Panc1 (cell line): ENCODE data around the gene MOB2. TPM values are rescaled to one million over a fixed set of nuclear protein-coding genes. Genes with fewer than 3 reads are reported as not detected.

Experiments
- ATAC-seq: fragments of 200-7000 bp; cut with Tn5 transposase; 2 replicates; pipeline ENCODE4 v1.9.1; 2020; ENCODE audit warnings: mild to moderate bottlenecking, moderate library complexity
- Bru-seq: library from RNA; stranded (reverse); fragments of 400-500 nt; gene quantifications from one replicate; lab custom pipeline; 2021; lab: Mats Ljungman, UMichigan
- BruChase-seq, 2 experiments: library from RNA; stranded (reverse); fragments of 400-500 nt; gene quantifications; one replicate each; lab custom pipeline; 2021; lab: Mats Ljungman, UMichigan
- BruUV-seq: library from RNA; stranded (reverse); fragments of 400-500 nt; replicated peaks from 2 replicates; lab custom pipeline; 2021; lab: Mats Ljungman, UMichigan
- CTCF ChIA-PET: fragments of 300-600 bp; sonication (Branson Sonifier 250); formaldehyde crosslinking; loops from one replicate; lab custom pipeline; 2022; ENCODE audit warnings: antibody characterized with exemption; lab: Charles Lee
- POLR2A ChIA-PET: fragments of 300-600 bp; sonication (Branson Sonifier 250); formaldehyde crosslinking; loops from one replicate; lab custom pipeline; 2022; ENCODE audit warnings: antibody characterized with exemption; lab: Charles Lee
- DNase-seq: peaks from one replicate; pipeline ENCODE4 v3.0.0-alpha.2; 2010; ENCODE audit warnings: low read depth, low spot score
- H3K27ac ChIP-seq: 2 replicates; pipeline ENCODE4 v1.5.1; 2011; ENCODE audit warnings: mild to moderate bottlenecking, low read length, inconsistent platforms
- H3K27me3 ChIP-seq: fragments of 200-500 bp; sonication (Bioruptor generic); 2 replicates; pipeline ENCODE4 v1.6.0; 2014; ENCODE audit warnings: low read length, inconsistent platforms; ENCODE audit not compliant: control insufficient read depth, insufficient read depth
- H3K36me3 ChIP-seq: fragments of 200-500 bp; sonication (Bioruptor generic); 2 replicates; pipeline ENCODE4 v1.5.1; 2014; ENCODE audit warnings: inconsistent platforms, mild to moderate bottlenecking, low read length, moderate library complexity; ENCODE audit not compliant: control insufficient read depth, insufficient read depth
- H3K4me1 ChIP-seq: 2 replicates; pipeline ENCODE4 v1.5.1; 2011; ENCODE audit warnings: inconsistent platforms, mild to moderate bottlenecking, low read length, moderate library complexity; ENCODE audit not compliant: control insufficient read depth, insufficient read depth
- H3K4me3 ChIP-seq, 2 experiments: 2 replicates each; pipeline ENCODE4 v1.5.1; 2011 to 2012; ENCODE audit warnings: low read depth in 2 of 2, low read length in 2 of 2, mild to moderate bottlenecking in 2 of 2, inconsistent platforms in 1 of 2, moderate library complexity in 1 of 2
- H3K9me3 ChIP-seq: fragments of 200-500 bp; sonication (Bioruptor generic); 2 replicates; pipeline ENCODE4 v1.5.1; 2014; ENCODE audit warnings: low read depth, mild to moderate bottlenecking, inconsistent platforms, low read length, moderate library complexity; ENCODE audit not compliant: control insufficient read depth, insufficient read depth
- POLR2AphosphoS5 ChIP-seq: IDR thresholded peaks from 2 replicates; pipeline ENCODE4 v1.6.1; 2012; ENCODE audit warnings: mild to moderate bottlenecking, low read depth, low read length, moderate library complexity
- SIN3A ChIP-seq: IDR thresholded peaks from 2 replicates; pipeline ENCODE4 v1.6.1; 2012; ENCODE audit warnings: low read depth, mild to moderate bottlenecking, low read length, moderate library complexity, borderline replicate concordance; ENCODE audit not compliant: insufficient read depth
- TCF7L2 ChIP-seq: IDR thresholded peaks from 2 replicates; pipeline ENCODE4 v1.6.1; 2011; ENCODE audit warnings: mild to moderate bottlenecking, low read depth, low read length, inconsistent platforms
- in situ Hi-C: cut with HindIII; loops from 2 replicates; pipeline ENCODE4 v1.10.0; 2016; ENCODE audit warnings: low sequenced_read_pairs, low pct_unique_long_range_greater_than_20kb
- intact Hi-C: fragments of 100-400 bp; cut with micrococcal nuclease; formaldehyde crosslinking; loops from one replicate; pipeline ENCODE4 v1.10.0; 2022; ENCODE audit not compliant: unreplicated experiment
- long read RNA-seq: library from polyadenylated mRNA; unstranded; transcript quantifications from one replicate; pipeline ENCODE4 v2.0.0, GENCODE V29; 2021; ENCODE audit not compliant: unreplicated experiment
- polyA plus RNA-seq: library from polyadenylated mRNA; unstranded; fragments of >200 nt; gene quantifications from one replicate; pipeline ENCODE4 v1.2.1, GENCODE V29; 2012; ENCODE audit warnings: missing spikeins; ENCODE audit not compliant: insufficient read length
- total RNA-seq: library from RNA; stranded (reverse); gene quantifications from one replicate; pipeline ENCODE4 v1.2.1, GENCODE V29; 2021; ENCODE audit not compliant: unreplicated experiment
- TF ChIP-seq, protein P1 (sequence below), 2 experiments: IDR thresholded peaks; 2 replicates each; pipeline ENCODE4 v1.6.1; 2011 to 2012; ENCODE audit warnings: low read depth in 2 of 2, control low read depth in 1 of 2, low read length in 1 of 2, mild to moderate bottlenecking in 1 of 2, moderate library complexity in 1 of 2; ENCODE audit not compliant: insufficient read depth in 1 of 2
- TF ChIP-seq, protein P2 (sequence below): fragments of 450-650 bp; IDR thresholded peaks from 2 replicates; pipeline ENCODE4 v1.5.1; 2017; ENCODE audit warnings: mild to moderate bottlenecking

MOB2 gene, protein sequence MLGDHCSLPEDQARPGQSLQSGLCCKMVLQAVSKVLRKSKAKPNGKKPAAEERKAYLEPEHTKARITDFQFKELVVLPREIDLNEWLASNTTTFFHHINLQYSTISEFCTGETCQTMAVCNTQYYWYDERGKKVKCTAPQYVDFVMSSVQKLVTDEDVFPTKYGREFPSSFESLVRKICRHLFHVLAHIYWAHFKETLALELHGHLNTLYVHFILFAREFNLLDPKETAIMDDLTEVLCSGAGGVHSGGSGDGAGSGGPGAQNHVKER
- total RNA-seq = 51.2 TPM
- polyA plus RNA-seq = 72.5 TPM
- percentile 70 among the genes with signal in this experiment for Bru-seq, nascent RNA
- BruChase-seq, experiment 1, labeled RNA remaining after a 2-hour chase = percentile 70 among the genes with signal in this experiment
- percentile 67 among the genes with signal in this experiment for BruChase-seq, experiment 2, labeled RNA remaining after a 6-hour chase
- long read RNA-seq, partial matches to known transcripts = 43 of 74 reads
- long read RNA-seq, other reads (novel, unspliced or antisense) = 29 of 74 reads

DNA sequence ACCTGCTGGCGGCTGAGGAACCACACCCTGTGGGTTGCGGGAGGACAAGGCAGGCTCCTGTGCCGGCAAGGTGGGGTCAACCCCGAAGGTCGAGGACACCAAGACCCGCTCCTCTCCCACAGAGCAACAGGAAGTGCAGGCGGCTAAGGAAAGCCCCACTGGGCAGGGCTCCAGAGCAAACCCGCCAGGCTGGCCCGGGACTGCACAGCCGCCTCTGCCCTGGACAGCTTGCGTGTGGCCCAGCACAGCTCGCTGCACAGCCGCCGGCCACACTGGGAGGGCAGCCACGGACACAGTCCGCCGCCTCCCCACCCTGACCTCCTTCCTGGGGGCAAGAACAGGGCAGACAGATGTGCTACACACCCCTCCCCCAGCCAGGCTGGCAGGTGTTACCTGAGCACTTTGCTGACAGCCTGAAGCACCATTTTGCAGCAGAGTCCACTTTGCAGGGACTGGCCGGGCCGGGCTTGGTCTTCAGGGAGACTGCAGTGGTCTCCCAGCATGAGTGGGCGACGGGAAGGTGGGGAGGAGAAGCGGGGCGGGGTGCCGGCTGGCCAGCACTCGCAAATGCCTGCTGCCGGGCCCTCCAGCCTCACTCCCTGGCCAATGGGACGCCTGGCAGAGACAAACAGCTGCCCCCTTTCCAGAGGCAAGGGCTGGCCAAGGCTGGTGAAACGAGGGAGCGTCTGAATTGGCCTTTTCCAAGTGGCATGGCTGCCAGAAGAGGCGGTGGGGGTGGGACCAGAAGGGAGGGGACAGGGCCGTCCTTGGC is at the start of gene MOB2:
Gene MOB2, minus strand, starts transcription at position 726 of the 772 bp plus-strand sequence. Its CDS starts 223 bp downstream, at position 503.
- intact Hi-C loops (no loop called here), in situ Hi-C loops (no loop called here)
- TF ChIP-seq POLR2AphosphoS5 (no peak), TCF7L2 (no peak)
- TF ChIP-seq, protein P1, sequence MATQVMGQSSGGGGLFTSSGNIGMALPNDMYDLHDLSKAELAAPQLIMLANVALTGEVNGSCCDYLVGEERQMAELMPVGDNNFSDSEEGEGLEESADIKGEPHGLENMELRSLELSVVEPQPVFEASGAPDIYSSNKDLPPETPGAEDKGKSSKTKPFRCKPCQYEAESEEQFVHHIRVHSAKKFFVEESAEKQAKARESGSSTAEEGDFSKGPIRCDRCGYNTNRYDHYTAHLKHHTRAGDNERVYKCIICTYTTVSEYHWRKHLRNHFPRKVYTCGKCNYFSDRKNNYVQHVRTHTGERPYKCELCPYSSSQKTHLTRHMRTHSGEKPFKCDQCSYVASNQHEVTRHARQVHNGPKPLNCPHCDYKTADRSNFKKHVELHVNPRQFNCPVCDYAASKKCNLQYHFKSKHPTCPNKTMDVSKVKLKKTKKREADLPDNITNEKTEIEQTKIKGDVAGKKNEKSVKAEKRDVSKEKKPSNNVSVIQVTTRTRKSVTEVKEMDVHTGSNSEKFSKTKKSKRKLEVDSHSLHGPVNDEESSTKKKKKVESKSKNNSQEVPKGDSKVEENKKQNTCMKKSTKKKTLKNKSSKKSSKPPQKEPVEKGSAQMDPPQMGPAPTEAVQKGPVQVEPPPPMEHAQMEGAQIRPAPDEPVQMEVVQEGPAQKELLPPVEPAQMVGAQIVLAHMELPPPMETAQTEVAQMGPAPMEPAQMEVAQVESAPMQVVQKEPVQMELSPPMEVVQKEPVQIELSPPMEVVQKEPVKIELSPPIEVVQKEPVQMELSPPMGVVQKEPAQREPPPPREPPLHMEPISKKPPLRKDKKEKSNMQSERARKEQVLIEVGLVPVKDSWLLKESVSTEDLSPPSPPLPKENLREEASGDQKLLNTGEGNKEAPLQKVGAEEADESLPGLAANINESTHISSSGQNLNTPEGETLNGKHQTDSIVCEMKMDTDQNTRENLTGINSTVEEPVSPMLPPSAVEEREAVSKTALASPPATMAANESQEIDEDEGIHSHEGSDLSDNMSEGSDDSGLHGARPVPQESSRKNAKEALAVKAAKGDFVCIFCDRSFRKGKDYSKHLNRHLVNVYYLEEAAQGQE (IDR thresholded peaks at IDR 0.05; ENCODE audit: insufficient read depth in 1 of 2, low read depth in 2 of 2, low read length in 1 of 2) = no peak
- Histone ChIP-seq H3K27me3 (no peaks in the 10 kb centered on the region), H3K9me3 (no peaks in the 10 kb centered on the region), H3K4me3 (no peak within 1 kb of the TSS), H3K27ac (no peak within 1 kb of the TSS), H3K36me3 (no peaks in the 10 kb centered on the region), H3K4me1 (peaks cover 27% of the 10 kb centered on the region)
- CTCF ChIA-PET = interaction anchor here (0.6 kb wide), 1 partner anchor 183 kb away, joined by 12 read pairs; no protein-coding TSS in a partner anchor
- ATAC-seq (peak; percentile 43; the same call in 1 of the 2 replicates), DNase-seq (no peak)
- BruUV-seq = no TSS peak
- POLR2A ChIA-PET = no interaction called here

DNA sequence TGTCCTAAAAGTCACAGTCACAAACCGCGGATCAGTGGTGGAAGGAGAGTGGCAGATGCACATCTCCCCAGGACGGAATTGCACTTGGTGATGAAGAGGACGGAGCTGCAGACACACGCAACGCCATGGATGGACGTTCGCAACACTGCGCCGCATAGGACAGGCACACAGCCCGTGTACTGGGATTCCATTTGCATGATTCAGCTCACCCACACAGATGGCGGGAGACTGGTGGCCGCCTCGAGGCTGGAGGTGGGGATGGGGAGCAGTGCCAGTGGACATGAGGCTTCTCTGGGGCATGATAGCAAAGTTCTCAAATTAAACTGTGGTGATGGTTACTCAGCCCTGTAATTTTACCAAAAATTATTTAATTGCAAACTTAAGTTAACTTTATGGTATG is 48.1 kb upstream of the MOB2 start:
- Histone ChIP-seq H3K4me3 (no peak overlapping the region), H3K27ac (no peak overlapping the region), H3K36me3 (no peaks in the 10 kb centered on the region), H3K27me3 (peaks cover 6% of the 10 kb centered on the region), H3K4me1 (peaks cover 4% of the 10 kb centered on the region), H3K9me3 (no peaks in the 10 kb centered on the region)
- POLR2A ChIA-PET = no interaction called here
- intact Hi-C loops (no loop called here), in situ Hi-C loops (loop anchor here (5.0 kb wide), 1 partner anchor 98 kb away; no protein-coding TSS in a partner anchor)
- BruUV-seq = no TSS peak
- TF ChIP-seq, protein P2, sequence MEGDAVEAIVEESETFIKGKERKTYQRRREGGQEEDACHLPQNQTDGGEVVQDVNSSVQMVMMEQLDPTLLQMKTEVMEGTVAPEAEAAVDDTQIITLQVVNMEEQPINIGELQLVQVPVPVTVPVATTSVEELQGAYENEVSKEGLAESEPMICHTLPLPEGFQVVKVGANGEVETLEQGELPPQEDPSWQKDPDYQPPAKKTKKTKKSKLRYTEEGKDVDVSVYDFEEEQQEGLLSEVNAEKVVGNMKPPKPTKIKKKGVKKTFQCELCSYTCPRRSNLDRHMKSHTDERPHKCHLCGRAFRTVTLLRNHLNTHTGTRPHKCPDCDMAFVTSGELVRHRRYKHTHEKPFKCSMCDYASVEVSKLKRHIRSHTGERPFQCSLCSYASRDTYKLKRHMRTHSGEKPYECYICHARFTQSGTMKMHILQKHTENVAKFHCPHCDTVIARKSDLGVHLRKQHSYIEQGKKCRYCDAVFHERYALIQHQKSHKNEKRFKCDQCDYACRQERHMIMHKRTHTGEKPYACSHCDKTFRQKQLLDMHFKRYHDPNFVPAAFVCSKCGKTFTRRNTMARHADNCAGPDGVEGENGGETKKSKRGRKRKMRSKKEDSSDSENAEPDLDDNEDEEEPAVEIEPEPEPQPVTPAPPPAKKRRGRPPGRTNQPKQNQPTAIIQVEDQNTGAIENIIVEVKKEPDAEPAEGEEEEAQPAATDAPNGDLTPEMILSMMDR = no peak
- TF ChIP-seq TCF7L2 (no peak), POLR2AphosphoS5 (no peak), SIN3A (no peak)
- TF ChIP-seq, protein P1 (IDR thresholded peaks at IDR 0.05; ENCODE audit: insufficient read depth in 1 of 2, low read depth in 2 of 2, low read length in 1 of 2) = no peak
- DNase-seq (no peak), ATAC-seq (0 out of 2 replicates have a peak, but pooled peaks have one; percentile 44)
- CTCF ChIA-PET = no interaction called here
